Measurements from ENCODE around the gene ELOA2. TPM values are rescaled to one million over a fixed set of nuclear protein-coding genes. Genes with fewer than 3 reads are reported as not detected.
"Not testable (repeated sequence)": the region's sequence is repeated elsewhere in the genome, so short reads cannot be mapped to it uniquely, and the experiment has no call there.

The ELOA2 gene
- total and polyA plus RNA-seq, 7 experiments from 2014 or later: not detected

GRCh38 chr18:47036298-47036874, 965 bp upstream of the ELOA2 start:
- Histone ChIP-seq H3K27ac (ENCODE audit: low read depth, low read length) (no peak overlapping the region), H3K36me3 (ENCODE audit: control insufficient read depth in 2 of 3, insufficient read depth in 3 of 3, low read length in 3 of 3) (no peaks in the 10 kb centered on the region), H3K4me3 (ENCODE audit: low read length) (no peak overlapping the region), H3K4me1 (ENCODE audit: control insufficient read depth in 2 of 2, insufficient read depth in 2 of 2, low read length in 2 of 2) (no peaks in the 10 kb centered on the region), H3K27me3 (ENCODE audit: control insufficient read depth in 2 of 2, insufficient read depth in 2 of 2, low read length in 2 of 2) (no peaks in the 10 kb centered on the region), H3K9me3 (ENCODE audit: control insufficient read depth in 2 of 3, low read length in 3 of 3) (peaks cover 0 to 10% (median 0%) of the 10 kb centered on the region in 3 experiments)
- Mint-ChIP-seq H3K27me3 (peaks cover 0 to 19% (median 6%) of the 10 kb centered on the region in 5 donors), H3K4me3 (no peak overlapping the region), H3K36me3 (peaks cover 0 to 8% (median 0%) of the 10 kb centered on the region in 5 donors), H3K9me3 (peaks cover 0 to 49% (median 11%) of the 10 kb centered on the region in 11 donors), H3K4me1 (peaks cover 0 to 1% (median 0%) of the 10 kb centered on the region in 7 donors), H3K27ac (no peak overlapping the region)
- CTCF ChIA-PET: no interaction called here
- DNase-seq (no peak), ATAC-seq (no peak)
- POLR2A ChIA-PET: no interaction called here
- intact Hi-C loops (cut with micrococcal nuclease): no loop called here

GRCh38 chr18:47034591-47034990, 830 bp downstream of the ELOA2 start:
- H3K27ac Mint-ChIP-seq; H3K27me3 ChIP-seq (ENCODE audit: control insufficient read depth in 2 of 2, insufficient read depth in 2 of 2, low read length in 2 of 2); CTCF ChIA-PET; H3K27ac ChIP-seq (ENCODE audit: low read depth, low read length); H3K9me3 ChIP-seq (ENCODE audit: control insufficient read depth in 2 of 3, low read length in 3 of 3); H3K4me3 Mint-ChIP-seq; intact Hi-C loops (cut with micrococcal nuclease); DNase-seq; ATAC-seq; H3K4me3 ChIP-seq (ENCODE audit: low read length); H3K36me3 ChIP-seq (ENCODE audit: control insufficient read depth in 2 of 3, insufficient read depth in 3 of 3, low read length in 3 of 3); POLR2A ChIA-PET; H3K4me1 Mint-ChIP-seq; H3K4me1 ChIP-seq (ENCODE audit: control insufficient read depth in 2 of 2, insufficient read depth in 2 of 2, low read length in 2 of 2): not testable (repeated sequence)
- Mint-ChIP-seq H3K27me3 (peaks cover 0 to 10% (median 6%) of the 10 kb centered on the region in 5 donors), H3K36me3 (peaks cover 0 to 11% (median 0%) of the 10 kb centered on the region in 5 donors), H3K9me3 (peaks cover 0 to 46% (median 15%) of the 10 kb centered on the region in 11 donors)

GRCh38 chr18:47032945-47033344, 2.5 kb downstream of the ELOA2 start:
- intact Hi-C loops (cut with micrococcal nuclease): no loop called here
- no peak for ATAC-seq

GRCh38 chr18:47030887-47031286, 4.5 kb downstream of the ELOA2 start:
- H3K4me1 ChIP-seq (ENCODE audit: control insufficient read depth in 2 of 2, insufficient read depth in 2 of 2, low read length in 2 of 2); H3K27ac ChIP-seq (ENCODE audit: low read depth, low read length); DNase-seq; H3K9me3 ChIP-seq (ENCODE audit: control insufficient read depth in 2 of 3, low read length in 3 of 3); POLR2A ChIA-PET; ATAC-seq; CTCF ChIA-PET; H3K27ac Mint-ChIP-seq; intact Hi-C loops (cut with micrococcal nuclease); H3K27me3 ChIP-seq (ENCODE audit: control insufficient read depth in 2 of 2, insufficient read depth in 2 of 2, low read length in 2 of 2); H3K4me1 Mint-ChIP-seq; H3K36me3 ChIP-seq (ENCODE audit: control insufficient read depth in 2 of 3, insufficient read depth in 3 of 3, low read length in 3 of 3); H3K4me3 ChIP-seq (ENCODE audit: low read length); H3K4me3 Mint-ChIP-seq; H3K27me3 Mint-ChIP-seq: not testable (repeated sequence)
- peaks cover 0 to 31% (median 15%) of the 10 kb centered on the region in 11 donors for H3K9me3 Mint-ChIP-seq
- H3K36me3 Mint-ChIP-seq: peaks cover 0 to 11% (median 0%) of the 10 kb centered on the region in 5 donors

More at GRCh38 chr18:47032945-47033344, 2.5 kb downstream of the ELOA2 start:
- Mint-ChIP-seq H3K4me1 (peaks cover 0 to 1% (median 0%) of the 10 kb centered on the region in 7 donors), H3K27me3 (peaks cover 0 to 4% (median 0%) of the 10 kb centered on the region in 5 donors), H3K27ac (no peak overlapping the region), H3K9me3 (peaks cover 0 to 46% (median 15%) of the 10 kb centered on the region in 11 donors), H3K36me3 (peaks cover 0 to 11% (median 0%) of the 10 kb centered on the region in 5 donors), H3K4me3 (no peak overlapping the region)
- CTCF ChIA-PET: no interaction called here
- Histone ChIP-seq H3K4me1 (ENCODE audit: control insufficient read depth in 2 of 2, insufficient read depth in 2 of 2, low read length in 2 of 2) (no peaks in the 10 kb centered on the region), H3K27me3 (ENCODE audit: control insufficient read depth in 2 of 2, insufficient read depth in 2 of 2, low read length in 2 of 2) (no peaks in the 10 kb centered on the region), H3K27ac (ENCODE audit: low read depth, low read length) (no peak overlapping the region), H3K9me3 (ENCODE audit: control insufficient read depth in 2 of 3, low read length in 3 of 3) (peaks cover 0 to 10% (median 0%) of the 10 kb centered on the region in 3 experiments), H3K4me3 (ENCODE audit: low read length) (no peak overlapping the region), H3K36me3 (ENCODE audit: control insufficient read depth in 2 of 3, insufficient read depth in 3 of 3, low read length in 3 of 3) (no peaks in the 10 kb centered on the region)
- no peak for DNase-seq
- POLR2A ChIA-PET: no interaction called here

- POLR2A ChIA-PET; H3K4me3 ChIP-seq (ENCODE audit: low read length); H3K27ac Mint-ChIP-seq; H3K27me3 Mint-ChIP-seq; intact Hi-C loops (cut with micrococcal nuclease); H3K4me1 ChIP-seq (ENCODE audit: control insufficient read depth in 2 of 2, insufficient read depth in 2 of 2, low read length in 2 of 2); H3K27ac ChIP-seq (ENCODE audit: low read depth, low read length); H3K36me3 ChIP-seq (ENCODE audit: control insufficient read depth in 2 of 3, insufficient read depth in 3 of 3, low read length in 3 of 3); H3K4me1 Mint-ChIP-seq; CTCF ChIA-PET; H3K27me3 ChIP-seq (ENCODE audit: control insufficient read depth in 2 of 2, insufficient read depth in 2 of 2, low read length in 2 of 2); H3K4me3 Mint-ChIP-seq; H3K9me3 ChIP-seq (ENCODE audit: control insufficient read depth in 2 of 3, low read length in 3 of 3); DNase-seq: not testable (repeated sequence)
- H3K9me3 Mint-ChIP-seq: peaks cover 0 to 29% (median 15%) of the 10 kb centered on the region in 11 donors
- peaks cover 0 to 11% (median 0%) of the 10 kb centered on the region in 5 donors for H3K36me3 Mint-ChIP-seq
- ATAC-seq: peak; percentile 40
Measured at GRCh38 chr18:47029684-47030353, 5.6 kb downstream of the ELOA2 start.

GRCh38 chr18:47028738-47029137, 6.7 kb downstream of the ELOA2 start:
- H3K4me3 ChIP-seq (ENCODE audit: low read length); H3K27me3 ChIP-seq (ENCODE audit: control insufficient read depth in 2 of 2, insufficient read depth in 2 of 2, low read length in 2 of 2); H3K4me1 Mint-ChIP-seq; CTCF ChIA-PET; H3K4me1 ChIP-seq (ENCODE audit: control insufficient read depth in 2 of 2, insufficient read depth in 2 of 2, low read length in 2 of 2); POLR2A ChIA-PET; H3K27ac ChIP-seq (ENCODE audit: low read depth, low read length); H3K4me3 Mint-ChIP-seq; H3K27me3 Mint-ChIP-seq; ATAC-seq; intact Hi-C loops (cut with micrococcal nuclease); H3K9me3 ChIP-seq (ENCODE audit: control insufficient read depth in 2 of 3, low read length in 3 of 3); H3K36me3 ChIP-seq (ENCODE audit: control insufficient read depth in 2 of 3, insufficient read depth in 3 of 3, low read length in 3 of 3); H3K36me3 Mint-ChIP-seq; H3K27ac Mint-ChIP-seq; DNase-seq: not testable (repeated sequence)
- H3K9me3 Mint-ChIP-seq: peaks cover 0 to 22% (median 12%) of the 10 kb centered on the region in 11 donors
